SK-N-MC (cell line): ENCODE data around the gene CACNA1G.

Experiments used
- DNase-seq: peaks from one replicate; pipeline ENCODE4 v3.0.0-alpha.2; 2011; ENCODE audit warnings: low read depth, low spot score
- H3K27ac ChIP-seq: fragments of 200-600 bp; sonication (generic); 2 replicates; pipeline ENCODE4 v1.5.1; 2016; ENCODE audit warnings: mixed run types
- H3K36me3 ChIP-seq: fragments of 200-600 bp; sonication (generic); 2 replicates; pipeline ENCODE4 v1.6.1; 2017; ENCODE audit warnings: antibody characterized with exemption, low read length, mixed read lengths; ENCODE audit not compliant: insufficient read depth
- H3K4me3 ChIP-seq: fragments of 200-600 bp; sonication (generic); 2 replicates; pipeline ENCODE4 v1.5.1; 2016
- H3K9ac ChIP-seq: fragments of 200-600 bp; sonication (generic); 2 replicates; pipeline ENCODE4 v1.8.0; 2017; ENCODE audit warnings: mixed run types, mixed read lengths; ENCODE audit not compliant: insufficient read length
- H3K9me3 ChIP-seq: fragments of 200-600 bp; sonication (generic); 2 replicates; pipeline ENCODE4 v1.6.1; 2017; ENCODE audit warnings: low read depth, mild to moderate bottlenecking, antibody characterized with exemption, low read length, moderate library complexity, mixed read lengths
- EZH2 ChIP-seq: fragments of 200-600 bp; sonication (generic); IDR thresholded peaks from one replicate; pipeline ENCODE4 v1.6.1; 2017; ENCODE audit warnings: antibody characterized with exemption
- FOXP2 ChIP-seq: optimal IDR thresholded peaks from 2 replicates; pipeline ENCODE3; 2011; ENCODE audit warnings: mild to moderate bottlenecking, moderate library complexity; ENCODE audit not compliant: insufficient read depth; ENCODE audit errors: extremely low read length, control extremely low read depth
- POLR2AphosphoS5 ChIP-seq: IDR thresholded peaks from 2 replicates; pipeline ENCODE4 v1.6.1; 2012; ENCODE audit warnings: mild to moderate bottlenecking, low read depth, low read length, borderline replicate concordance

The CACNA1G gene

DNA sequence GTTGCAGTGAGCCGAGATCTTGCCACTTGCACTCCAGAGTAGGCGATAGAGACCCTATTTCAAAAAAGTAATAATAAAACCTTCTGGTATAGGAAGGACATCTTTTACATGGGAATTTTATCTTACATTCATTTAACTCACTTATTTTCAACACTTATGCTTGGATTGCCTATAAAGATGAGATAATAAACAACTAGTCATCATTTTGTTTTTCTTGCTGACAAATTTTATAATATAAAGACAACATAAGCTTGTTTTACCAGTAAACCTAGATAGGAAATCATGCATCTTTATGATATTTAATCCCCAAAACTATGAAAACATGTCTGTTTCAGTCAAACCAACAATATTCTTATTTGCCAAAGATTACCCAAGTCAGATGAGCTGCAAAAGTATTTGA is 91.1 kb downstream of the CACNA1G start:
- no peaks in the 10 kb centered on the region for H3K9me3 ChIP-seq
- no peak overlapping the region for H3K9ac ChIP-seq
- no peak overlapping the region for H3K27ac ChIP-seq
- no peak for TF ChIP-seq FOXP2
- TF ChIP-seq EZH2 = no peak
- no peak for TF ChIP-seq POLR2AphosphoS5
- no peaks in the 10 kb centered on the region for H3K36me3 ChIP-seq
- no peak for DNase-seq
- H3K4me3 ChIP-seq = no peak overlapping the region

DNA sequence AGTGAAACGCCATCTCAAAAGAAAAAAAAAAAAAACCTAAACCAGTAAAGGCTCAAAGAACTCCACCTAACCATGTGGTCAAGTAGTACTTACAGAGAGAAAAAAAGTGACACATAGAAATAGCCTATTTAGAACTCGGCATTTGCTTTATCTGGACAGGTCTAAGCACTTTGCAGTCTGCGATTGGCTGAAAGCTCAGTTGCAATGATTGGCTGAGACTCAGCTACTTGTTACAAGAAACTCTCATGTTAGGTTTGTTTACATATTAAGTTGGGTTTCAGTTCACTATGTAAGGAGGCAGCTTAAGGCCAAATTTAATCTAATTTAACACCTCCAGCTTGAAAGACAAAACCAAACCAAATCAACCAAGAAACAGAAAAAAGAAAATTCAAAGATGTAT is 93.2 kb downstream of the CACNA1G start:
- Histone ChIP-seq H3K4me3 (no peak overlapping the region), H3K36me3 (no peaks in the 10 kb centered on the region), H3K27ac (no peak overlapping the region), H3K9ac (no peak overlapping the region), H3K9me3 (no peaks in the 10 kb centered on the region)
- TF ChIP-seq EZH2 (no peak), POLR2AphosphoS5 (no peak), FOXP2 (no peak)
- no peak for DNase-seq

DNA sequence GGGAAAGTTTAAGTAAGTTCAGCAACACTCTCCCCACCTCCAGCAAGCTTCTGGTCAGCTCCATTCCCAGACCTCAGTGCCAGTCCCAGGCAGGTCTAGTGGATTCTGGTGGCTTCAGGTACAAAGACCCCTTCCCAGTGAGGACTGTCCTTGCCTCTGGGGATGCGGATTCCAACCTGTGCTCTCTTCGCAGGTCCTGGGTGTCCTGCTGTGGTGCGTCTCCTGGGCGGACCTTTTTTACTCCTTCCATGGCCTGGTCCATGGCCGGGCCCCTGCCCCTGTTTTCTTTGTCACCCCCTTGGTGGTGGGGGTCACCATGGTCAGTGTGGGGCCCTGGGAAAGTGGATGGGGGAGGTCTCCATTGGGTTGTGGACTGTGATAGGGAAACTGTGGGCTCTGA is 96.0 kb downstream of the CACNA1G start:
- no peak for DNase-seq
- H3K9me3 ChIP-seq = no peaks in the 10 kb centered on the region
- TF ChIP-seq FOXP2 (no peak), EZH2 (no peak), POLR2AphosphoS5 (no peak)
- no peak overlapping the region for H3K4me3 ChIP-seq
- H3K9ac ChIP-seq = no peak overlapping the region
- H3K36me3 ChIP-seq = no peaks in the 10 kb centered on the region
- H3K27ac ChIP-seq = no peak overlapping the region

DNA sequence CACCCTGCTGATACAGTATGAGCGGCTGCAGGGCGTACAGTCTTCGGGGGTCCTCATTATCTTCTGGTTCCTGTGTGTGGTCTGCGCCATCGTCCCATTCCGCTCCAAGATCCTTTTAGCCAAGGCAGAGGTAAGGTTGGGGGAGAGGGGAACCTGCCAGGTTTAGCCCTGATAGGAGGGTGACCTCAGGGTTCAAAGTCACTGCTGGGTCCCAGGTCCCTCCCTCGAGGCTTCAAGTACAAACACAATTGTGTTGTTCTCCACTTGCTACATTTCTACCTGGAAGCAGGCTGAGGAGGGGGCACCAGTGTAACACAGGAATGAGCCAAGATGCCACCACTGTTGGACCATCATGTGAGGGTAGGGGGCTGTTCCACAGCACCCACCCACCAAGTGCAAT is 96.5 kb downstream of the CACNA1G start:
- H3K4me3 ChIP-seq = no peak overlapping the region
- no peaks in the 10 kb centered on the region for H3K9me3 ChIP-seq
- DNase-seq = no peak
- H3K36me3 ChIP-seq = no peaks in the 10 kb centered on the region
- TF ChIP-seq FOXP2 (no peak), POLR2AphosphoS5 (no peak)
- no peak overlapping the region for H3K27ac ChIP-seq
- H3K9ac ChIP-seq = no peak overlapping the region

DNA sequence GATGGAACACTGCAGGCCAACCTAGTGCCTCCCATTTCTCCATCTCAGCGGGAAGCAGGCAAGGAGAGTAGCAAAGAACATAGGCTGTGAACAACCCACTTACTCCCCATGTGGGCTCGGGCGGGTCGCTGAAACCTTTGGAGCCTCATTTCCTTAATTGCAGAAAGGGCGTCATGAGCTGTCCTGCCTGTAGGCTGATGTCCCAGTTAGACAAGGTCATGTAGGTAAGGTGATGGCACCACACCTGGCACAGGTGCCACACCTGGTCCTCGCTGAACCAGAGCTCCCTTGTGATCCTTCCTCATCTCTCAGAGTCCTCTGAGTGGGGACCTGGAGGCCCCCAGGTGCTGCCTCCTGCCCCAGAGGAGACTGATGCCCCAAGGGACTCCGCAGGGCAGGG is 97.1 kb downstream of the CACNA1G start:
- H3K27ac ChIP-seq = no peak overlapping the region
- H3K9me3 ChIP-seq = no peaks in the 10 kb centered on the region
- DNase-seq = no peak
- H3K36me3 ChIP-seq = no peaks in the 10 kb centered on the region
- H3K4me3 ChIP-seq = no peak overlapping the region
- H3K9ac ChIP-seq = no peak overlapping the region
- TF ChIP-seq FOXP2 (no peak), POLR2AphosphoS5 (no peak), EZH2 (no peak)

DNA sequence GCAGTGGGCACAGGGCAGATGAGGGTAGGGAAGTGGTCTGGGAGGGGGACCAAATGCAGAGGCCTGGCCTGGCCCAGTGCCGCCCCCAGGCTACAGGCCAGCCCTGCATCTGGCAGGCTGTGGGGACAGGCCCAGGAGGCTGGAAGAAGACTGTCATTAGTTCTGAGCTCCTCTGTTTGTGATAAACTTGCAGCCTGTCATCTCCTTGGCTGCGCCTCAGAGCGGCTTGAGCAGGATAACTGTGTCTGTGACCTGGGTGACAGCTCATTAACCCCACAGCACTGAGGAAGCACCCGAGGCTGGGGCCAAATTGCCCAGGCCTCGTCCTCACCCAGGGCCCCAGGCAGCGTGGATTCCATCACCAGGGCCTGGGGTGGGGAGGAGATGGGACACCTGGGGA is 98.1 kb downstream of the CACNA1G start:
- no peak overlapping the region for H3K27ac ChIP-seq
- TF ChIP-seq POLR2AphosphoS5 = no peak
- no peak for TF ChIP-seq EZH2
- no peak for TF ChIP-seq FOXP2
- no peak overlapping the region for H3K9ac ChIP-seq
- no peaks in the 10 kb centered on the region for H3K36me3 ChIP-seq
- DNase-seq = no peak
- no peaks in the 10 kb centered on the region for H3K9me3 ChIP-seq
- no peak overlapping the region for H3K4me3 ChIP-seq

DNA sequence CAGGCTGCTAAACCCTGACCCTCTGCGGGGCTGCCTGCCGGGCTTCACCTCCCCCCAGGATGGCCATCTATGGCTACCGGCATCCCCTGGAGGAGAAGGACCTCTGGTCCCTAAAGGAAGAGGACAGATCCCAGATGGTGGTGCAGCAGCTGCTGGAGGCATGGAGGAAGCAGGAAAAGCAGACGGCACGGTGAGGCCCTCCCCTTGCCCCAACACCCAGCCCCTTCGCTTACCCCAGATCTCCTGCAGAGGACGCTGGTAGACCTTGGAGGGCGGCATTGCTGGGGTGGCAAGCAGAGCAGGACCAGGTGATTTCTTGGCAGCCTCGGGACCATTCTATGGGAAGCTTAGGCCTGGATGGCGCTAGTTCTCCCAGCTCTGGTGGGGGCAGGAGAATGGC is 98.7 kb downstream of the CACNA1G start:
- Histone ChIP-seq H3K36me3 (no peaks in the 10 kb centered on the region), H3K9ac (no peak overlapping the region), H3K27ac (no peak overlapping the region), H3K9me3 (no peaks in the 10 kb centered on the region), H3K4me3 (no peak overlapping the region)
- no peak for TF ChIP-seq FOXP2
- TF ChIP-seq EZH2 = no peak
- no peak for TF ChIP-seq POLR2AphosphoS5
- DNase-seq = no peak

DNA sequence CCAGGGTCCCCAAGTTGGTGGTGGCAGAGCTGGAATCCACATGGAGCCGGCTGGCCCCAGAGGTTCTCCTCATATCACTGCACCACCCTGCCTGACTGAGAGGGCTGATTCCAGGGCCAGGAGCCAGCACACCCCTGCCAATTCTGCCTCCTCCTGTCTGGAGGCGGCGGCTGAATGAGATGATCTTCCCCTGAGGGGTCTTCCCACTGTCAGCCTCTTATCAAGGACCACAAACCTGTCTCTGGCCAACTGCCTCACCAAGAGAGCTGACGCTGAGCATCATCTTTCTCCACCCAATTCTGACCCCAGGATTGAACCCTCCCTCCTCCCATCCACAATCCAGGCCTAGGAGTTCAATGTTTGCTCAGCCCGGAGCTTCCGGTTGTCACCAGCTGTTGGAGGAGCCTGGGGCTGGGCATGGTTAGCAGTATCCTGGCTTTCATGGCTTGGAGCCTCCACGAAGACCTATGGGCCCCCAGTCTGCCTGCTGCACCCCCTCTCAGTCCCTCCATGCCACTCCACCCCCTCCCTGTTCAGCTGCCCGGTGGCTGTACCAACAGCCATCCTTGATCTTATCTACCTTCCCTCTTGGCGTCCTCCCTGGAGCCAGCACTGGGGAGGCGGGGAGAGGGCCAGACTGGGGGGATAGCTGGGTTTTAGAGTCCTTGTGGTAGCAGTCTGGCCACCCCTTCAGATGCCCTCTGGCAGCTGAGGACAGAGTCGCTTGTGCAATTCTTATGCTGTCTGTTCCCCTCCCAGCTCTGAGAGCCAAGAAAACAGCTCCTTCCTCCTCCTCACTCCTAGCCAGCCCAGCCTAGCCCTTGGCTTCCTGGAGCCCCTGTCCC is 99.7 kb downstream of the CACNA1G start:
- TF ChIP-seq EZH2 (no peak), FOXP2 (no peak), POLR2AphosphoS5 (no peak)
- DNase-seq = no peak
- no peak overlapping the region for H3K9ac ChIP-seq
- no peaks in the 10 kb centered on the region for H3K9me3 ChIP-seq
- H3K27ac ChIP-seq = no peak overlapping the region
- no peaks in the 10 kb centered on the region for H3K36me3 ChIP-seq
- no peak overlapping the region for H3K4me3 ChIP-seq
